ENCODE results near the gene GSN. TPM values are rescaled to one million over a fixed set of nuclear protein-coding genes. Genes with fewer than 3 reads are reported as not detected.

Gene GSN
- total and polyA plus RNA-seq, 2 of the 13 experiments (the other 11 are each of a cell fraction or from before 2014, with no cell fraction given), result 294 to 307 TPM

DNA sequence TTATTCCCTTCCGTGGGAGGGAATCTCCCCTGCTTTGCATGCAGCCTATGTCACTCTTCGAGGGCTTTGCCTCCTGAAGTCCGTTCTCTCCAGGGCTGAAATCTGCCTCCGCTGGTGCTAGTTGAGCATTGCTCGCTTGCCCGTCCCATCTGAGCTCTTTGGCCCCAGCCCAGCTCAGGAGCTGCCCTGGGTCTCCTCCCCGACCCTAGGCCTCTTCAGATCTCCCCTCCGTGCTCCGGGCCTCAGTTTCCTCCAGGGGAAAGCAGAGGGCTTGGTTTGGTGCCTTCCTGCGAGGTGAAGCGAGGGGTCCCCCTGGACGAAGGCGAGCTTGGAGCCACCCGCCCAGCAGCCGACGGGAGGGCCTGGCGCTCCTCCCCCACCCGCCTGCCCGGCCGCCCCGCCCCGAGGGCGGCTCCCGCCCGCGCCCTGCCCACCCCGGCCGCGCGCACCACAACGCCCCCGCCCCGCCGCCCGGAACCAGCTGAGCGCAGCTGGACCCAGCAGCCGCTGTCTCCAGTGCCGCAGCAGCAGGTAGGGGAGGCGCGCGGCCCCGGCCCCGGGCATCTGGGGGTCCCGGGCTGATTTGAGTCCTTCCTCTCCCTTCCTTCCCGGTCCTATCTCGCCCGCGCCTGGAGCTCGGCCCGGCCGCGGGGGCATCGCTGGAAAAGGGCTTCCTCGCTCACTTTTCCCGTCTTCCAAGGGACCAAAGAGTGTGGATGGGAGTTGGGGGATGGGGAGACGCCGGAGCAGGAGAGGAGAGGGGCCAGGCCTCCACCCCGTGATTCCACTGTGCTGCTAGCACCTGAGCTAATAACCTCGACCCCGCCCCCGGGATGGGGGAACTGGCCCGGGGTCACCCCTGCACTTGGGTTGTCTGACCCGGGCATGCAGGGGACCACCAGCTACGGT, at the start of gene GSN (continued):
- TF ChIP-seq ZNF10 (CRISPR knock-in tag; IDR thresholded peaks at IDR 0.05; ENCODE audit: borderline replicate concordance, low read depth), result no peak
- TF ChIP-seq ZKSCAN5 (CRISPR knock-in tag; IDR thresholded peaks at IDR 0.05), result no peak
- TF ChIP-seq ZNF484 (CRISPR knock-in tag; IDR thresholded peaks at IDR 0.05; ENCODE audit: borderline replicate concordance, low read depth), result no peak
- TF ChIP-seq HNF4G (IDR thresholded peaks at IDR 0.05; ENCODE audit: borderline replicate concordance, low read depth, low read length), result no peak
- TF ChIP-seq HNF4G (CRISPR knock-in tag; IDR thresholded peaks at IDR 0.05; ENCODE audit: borderline replicate concordance, low read depth), result no peak
- TF ChIP-seq, protein P1, sequence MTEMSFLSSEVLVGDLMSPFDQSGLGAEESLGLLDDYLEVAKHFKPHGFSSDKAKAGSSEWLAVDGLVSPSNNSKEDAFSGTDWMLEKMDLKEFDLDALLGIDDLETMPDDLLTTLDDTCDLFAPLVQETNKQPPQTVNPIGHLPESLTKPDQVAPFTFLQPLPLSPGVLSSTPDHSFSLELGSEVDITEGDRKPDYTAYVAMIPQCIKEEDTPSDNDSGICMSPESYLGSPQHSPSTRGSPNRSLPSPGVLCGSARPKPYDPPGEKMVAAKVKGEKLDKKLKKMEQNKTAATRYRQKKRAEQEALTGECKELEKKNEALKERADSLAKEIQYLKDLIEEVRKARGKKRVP (CRISPR knock-in tag; IDR thresholded peaks at IDR 0.05), result no peak
- no peak for TF ChIP-seq ZNF720 (CRISPR knock-in tag; IDR thresholded peaks at IDR 0.05)
- TF ChIP-seq MAZ (IDR thresholded peaks at IDR 0.05; ENCODE audit: borderline replicate concordance, low read depth, low read length), result peak; percentile 62; the same call in 1 of the 2 replicates
- no peak for TF ChIP-seq MAZ (CRISPR knock-in tag; IDR thresholded peaks at IDR 0.05; ENCODE audit: low read depth)
- TF ChIP-seq, protein P2, sequence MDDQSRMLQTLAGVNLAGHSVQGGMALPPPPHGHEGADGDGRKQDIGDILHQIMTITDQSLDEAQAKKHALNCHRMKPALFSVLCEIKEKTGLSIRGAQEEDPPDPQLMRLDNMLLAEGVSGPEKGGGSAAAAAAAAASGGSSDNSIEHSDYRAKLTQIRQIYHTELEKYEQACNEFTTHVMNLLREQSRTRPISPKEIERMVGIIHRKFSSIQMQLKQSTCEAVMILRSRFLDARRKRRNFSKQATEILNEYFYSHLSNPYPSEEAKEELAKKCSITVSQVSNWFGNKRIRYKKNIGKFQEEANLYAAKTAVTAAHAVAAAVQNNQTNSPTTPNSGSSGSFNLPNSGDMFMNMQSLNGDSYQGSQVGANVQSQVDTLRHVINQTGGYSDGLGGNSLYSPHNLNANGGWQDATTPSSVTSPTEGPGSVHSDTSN (CRISPR knock-in tag; IDR thresholded peaks at IDR 0.05; ENCODE audit: borderline replicate concordance), result no peak
- no peak; the same call in 1 of the 2 replicates for TF ChIP-seq ZNF558 (CRISPR knock-in tag; IDR thresholded peaks at IDR 0.05; ENCODE audit: borderline replicate concordance)
- no peak for TF ChIP-seq ZNF136 (CRISPR knock-in tag; IDR thresholded peaks at IDR 0.05; ENCODE audit: low read depth)
- no peak for TF ChIP-seq SP1 (IDR thresholded peaks at IDR 0.05)
- peak; percentile 11 for TF ChIP-seq SP1 (CRISPR knock-in tag; IDR thresholded peaks at IDR 0.05)
- TF ChIP-seq ZNF800 (CRISPR knock-in tag; IDR thresholded peaks at IDR 0.05), result no peak
- TF ChIP-seq RORA (CRISPR knock-in tag; IDR thresholded peaks at IDR 0.05), result no peak
- TF ChIP-seq, protein P3, sequence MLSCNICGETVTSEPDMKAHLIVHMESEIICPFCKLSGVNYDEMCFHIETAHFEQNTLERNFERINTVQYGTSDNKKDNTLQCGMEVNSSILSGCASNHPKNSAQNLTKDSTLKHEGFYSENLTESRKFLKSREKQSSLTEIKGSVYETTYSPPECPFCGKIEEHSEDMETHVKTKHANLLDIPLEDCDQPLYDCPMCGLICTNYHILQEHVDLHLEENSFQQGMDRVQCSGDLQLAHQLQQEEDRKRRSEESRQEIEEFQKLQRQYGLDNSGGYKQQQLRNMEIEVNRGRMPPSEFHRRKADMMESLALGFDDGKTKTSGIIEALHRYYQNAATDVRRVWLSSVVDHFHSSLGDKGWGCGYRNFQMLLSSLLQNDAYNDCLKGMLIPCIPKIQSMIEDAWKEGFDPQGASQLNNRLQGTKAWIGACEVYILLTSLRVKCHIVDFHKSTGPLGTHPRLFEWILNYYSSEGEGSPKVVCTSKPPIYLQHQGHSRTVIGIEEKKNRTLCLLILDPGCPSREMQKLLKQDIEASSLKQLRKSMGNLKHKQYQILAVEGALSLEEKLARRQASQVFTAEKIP (CRISPR knock-in tag; IDR thresholded peaks at IDR 0.05; ENCODE audit: borderline replicate concordance), result no peak
- no peak for TF ChIP-seq SETDB1 (CRISPR knock-in tag; IDR thresholded peaks at IDR 0.05; ENCODE audit: borderline replicate concordance)

Data from HepG2 (cell line).